H9 (cell line): ENCODE results near the gene MAP3K19. TPM values are rescaled to one million over a fixed set of nuclear protein-coding genes. Genes with fewer than 3 reads are reported as not detected.

Source experiments
- DNase-seq: peaks from one replicate; pipeline ENCODE4 v3.0.0-alpha.2; 2017
- H2AFZ ChIP-seq: one replicate; pipeline ENCODE4 v1.6.1; 2013; ENCODE audit warnings: mild to moderate bottlenecking, low read length, control low read depth, moderate library complexity
- H2AK5ac ChIP-seq: 2 replicates; pipeline ENCODE4 v1.6.1; 2013; ENCODE audit warnings: low read length, control low read depth, mixed read lengths; ENCODE audit not compliant: insufficient read length
- H2BK120ac ChIP-seq: one replicate; pipeline ENCODE4 v1.6.1; 2013; ENCODE audit warnings: low read depth, mild to moderate bottlenecking, low read length, control low read depth, inconsistent platforms; ENCODE audit not compliant: poor library complexity, severe bottlenecking
- H2BK12ac ChIP-seq: 2 replicates; pipeline ENCODE4 v1.6.1; 2013; ENCODE audit warnings: low read length, control low read depth, mixed read lengths, low read depth; ENCODE audit not compliant: insufficient read length
- H2BK15ac ChIP-seq: 2 replicates; pipeline ENCODE4 v1.6.1; 2013; ENCODE audit warnings: low read depth, low read length, control low read depth
- H2BK20ac ChIP-seq: one replicate; pipeline ENCODE4 v1.6.1; 2013; ENCODE audit warnings: low read depth, mild to moderate bottlenecking, low read length, control low read depth, inconsistent platforms; ENCODE audit not compliant: poor library complexity, severe bottlenecking
- H2BK5ac ChIP-seq: 2 replicates; pipeline ENCODE4 v1.6.1; 2013; ENCODE audit warnings: low read length, control low read depth, mixed read lengths; ENCODE audit not compliant: insufficient read length
- H3K14ac ChIP-seq: 2 replicates; pipeline ENCODE4 v1.6.1; 2013; ENCODE audit warnings: low read length, control low read depth; ENCODE audit not compliant: insufficient read depth
- H3K18ac ChIP-seq: 2 replicates; pipeline ENCODE4 v1.6.1; 2013; ENCODE audit warnings: low read depth, mild to moderate bottlenecking, mixed read lengths, low read length, control low read depth; ENCODE audit not compliant: insufficient read length
- H3K23ac ChIP-seq: 2 replicates; pipeline ENCODE4 v1.6.1; 2013; ENCODE audit warnings: low read length, control low read depth, mixed read lengths, low read depth; ENCODE audit not compliant: insufficient read length
- H3K23me2 ChIP-seq: 2 replicates; pipeline ENCODE4 v1.6.1; 2013; ENCODE audit warnings: low read depth, mild to moderate bottlenecking, mixed read lengths, low read length, control low read depth; ENCODE audit not compliant: insufficient read length, poor library complexity, severe bottlenecking
- H3K27ac ChIP-seq: 2 replicates; pipeline ENCODE4 v1.5.1; 2013; ENCODE audit warnings: low read length, control low read depth, mixed read lengths, low read depth; ENCODE audit not compliant: insufficient read length
- H3K27me3 ChIP-seq: 2 replicates; pipeline ENCODE4 v1.6.1; 2013; ENCODE audit warnings: low read length, control low read depth, inconsistent platforms; ENCODE audit not compliant: insufficient read depth
- H3K4ac ChIP-seq: 2 replicates; pipeline ENCODE4 v1.6.1; 2013; ENCODE audit warnings: low read depth, mild to moderate bottlenecking, control low read depth, inconsistent platforms, low read length, moderate library complexity
- H3K4me1 ChIP-seq: 2 replicates; pipeline ENCODE4 v1.6.1; 2013; ENCODE audit warnings: low read length, control low read depth, inconsistent platforms; ENCODE audit not compliant: insufficient read depth
- H3K4me2 ChIP-seq: 2 replicates; pipeline ENCODE4 v1.6.1; 2013; ENCODE audit warnings: low read length, control low read depth, mixed read lengths; ENCODE audit not compliant: insufficient read length, insufficient read depth
- H3K56ac ChIP-seq: 2 replicates; pipeline ENCODE4 v1.6.1; 2013; ENCODE audit warnings: low read depth, mild to moderate bottlenecking, mixed read lengths, low read length, control low read depth; ENCODE audit not compliant: insufficient read length
- H3K79me1 ChIP-seq: 2 replicates; pipeline ENCODE4 v1.6.1; 2013; ENCODE audit warnings: low read depth, mild to moderate bottlenecking, moderate library complexity, low read length, control low read depth, inconsistent platforms; ENCODE audit not compliant: insufficient read depth, poor library complexity, severe bottlenecking
- H3K79me2 ChIP-seq: 2 replicates; pipeline ENCODE4 v1.6.1; 2013; ENCODE audit warnings: low read length, control low read depth, inconsistent platforms; ENCODE audit not compliant: insufficient read depth
- H3K9ac ChIP-seq: 2 replicates; pipeline ENCODE4 v1.6.1; 2013; ENCODE audit warnings: low read length, control low read depth, mixed read lengths; ENCODE audit not compliant: insufficient read length; ENCODE audit errors: extremely low read depth
- H3K9me3 ChIP-seq: one replicate; pipeline ENCODE4 v1.6.1; 2013; ENCODE audit warnings: low read depth, low read length, inconsistent platforms; ENCODE audit not compliant: control insufficient read depth
- H3T11ph ChIP-seq: one replicate; pipeline ENCODE4 v1.6.1; 2013; ENCODE audit warnings: mild to moderate bottlenecking, low read length, control low read depth, inconsistent platforms
- H4K20me1 ChIP-seq: one replicate; pipeline ENCODE4 v1.6.1; 2013; ENCODE audit not compliant: control insufficient read depth, insufficient read length, insufficient read depth
- H4K5ac ChIP-seq: 2 replicates; pipeline ENCODE4 v1.6.1; 2013; ENCODE audit warnings: low read depth, mild to moderate bottlenecking, mixed read lengths, low read length, control low read depth; ENCODE audit not compliant: insufficient read length
- H4K8ac ChIP-seq: replicated peaks from 2 replicates; pipeline ENCODE4 v1.6.1; 2013; ENCODE audit warnings: low read length, control low read depth, mixed read lengths, low read depth; ENCODE audit not compliant: insufficient read length
- H4K91ac ChIP-seq: 2 replicates; pipeline ENCODE4 v1.6.1; 2013; ENCODE audit warnings: low read depth, mild to moderate bottlenecking, moderate library complexity, mixed read lengths, low read length, control low read depth; ENCODE audit not compliant: insufficient read length
- H3K27ac Mint-ChIP-seq, 3 experiments: 2 replicates in 2 of 3; 3 replicates in 1 of 3; pipeline ENCODE4 v1.8.0; 2020 to 2021; ENCODE audit warnings: mixed read lengths in 3 of 3, mild to moderate bottlenecking in 1 of 3, moderate library complexity in 1 of 3
- H3K27me3 Mint-ChIP-seq: 2 replicates; pipeline ENCODE4 v1.8.0; 2021; ENCODE audit warnings: low read depth, mild to moderate bottlenecking, moderate library complexity, mixed read lengths
- H3K36me3 Mint-ChIP-seq, 3 experiments: 2 replicates in 2 of 3; 3 replicates in 1 of 3; pipeline ENCODE4 v1.8.0; 2020 to 2021; ENCODE audit warnings: low read depth in 3 of 3, mixed read lengths in 3 of 3; ENCODE audit not compliant: insufficient read depth in 1 of 3
- H3K4me1 Mint-ChIP-seq, 2 experiments: 2 replicates each; pipeline ENCODE4 v1.8.0; 2020; ENCODE audit warnings: mixed read lengths in 2 of 2
- H3K4me3 Mint-ChIP-seq, 2 experiments: 2 replicates in 1 of 2; 3 replicates in 1 of 2; pipeline ENCODE4 v1.8.0; 2020 to 2021; ENCODE audit warnings: mild to moderate bottlenecking in 2 of 2, mixed read lengths in 2 of 2, moderate library complexity in 1 of 2
- H3K9me3 Mint-ChIP-seq, 2 experiments: 2 replicates in 1 of 2; 3 replicates in 1 of 2; pipeline ENCODE4 v1.8.0; 2020; ENCODE audit warnings: mild to moderate bottlenecking in 2 of 2, mixed read lengths in 2 of 2, moderate library complexity in 1 of 2
- CTCF ChIP-seq: fragments of 200-600 bp; sonication (generic); conservative IDR thresholded peaks from 3 replicates; pipeline ENCODE4 v1.8.0; 2021; ENCODE audit warnings: antibody characterized with exemption, mild to moderate bottlenecking
- WGBS: extraction: QIAGEN DNeasy Blood & Tissue Kit; methylation state at CpG from one replicate; pipeline ENCODE4 v1.1.7; 2013; ENCODE audit warnings: missing lambda C conversion rate, low lambda C conversion rate, mixed read lengths; ENCODE audit not compliant: insufficient read length; ENCODE audit errors: extremely low coverage; 5-methylcytosine and 5-hydroxymethylcytosine counted together
- total RNA-seq: library from RNA; stranded (reverse); gene quantifications from 2 replicates; pipeline ENCODE4 v1.2.1, GENCODE V29; 2021

The MAP3K19 gene
- total RNA-seq, 1 experiment from 2014 or later = not detected

GRCh38 chr2:135095591-135095990 is 48.3 kb upstream of the MAP3K19 start:
- Histone ChIP-seq H2AFZ (no peak overlapping the region), H4K20me1 (no peaks in the 10 kb centered on the region), H3K4me1 (no peaks in the 10 kb centered on the region), H3K9me3 (no peaks in the 10 kb centered on the region), H3K27ac (no peak overlapping the region), H3K79me2 (no peaks in the 10 kb centered on the region), H3K56ac (no peak overlapping the region), H4K5ac (no peak overlapping the region), H4K8ac (no peak overlapping the region), H3K9ac (no peak overlapping the region), H3K18ac (no peak overlapping the region), H3T11ph (no peak overlapping the region), H2BK5ac (no peak overlapping the region), H2BK20ac (no peak overlapping the region), H3K23me2 (no peaks in the 10 kb centered on the region), H3K4me2 (no peak overlapping the region), H3K27me3 (no peaks in the 10 kb centered on the region), H3K14ac (no peak overlapping the region), H2AK5ac (no peak overlapping the region), H3K79me1 (no peaks in the 10 kb centered on the region), H4K91ac (no peak overlapping the region), H2BK15ac (no peak overlapping the region), H3K23ac (no peak overlapping the region), H2BK12ac (no peak overlapping the region), H2BK120ac (no peak overlapping the region), H3K4ac (no peak overlapping the region)
- Mint-ChIP-seq H3K4me1 (no peaks in the 10 kb centered on the region), H3K4me3 (no peak overlapping the region), H3K27me3 (no peaks in the 10 kb centered on the region), H3K27ac (no peak overlapping the region), H3K36me3 (peaks cover 5 to 11% (median 9%) of the 10 kb centered on the region in 3 experiments; a peak in 6 of 7 replicates), H3K9me3 (no peaks in the 10 kb centered on the region)
- DNase-seq = no peak
- TF ChIP-seq CTCF = no peak
- WGBS = no CpG with 5 or more reads among the region's 3 CpGs
